Tibial artery (tissue), 4 donors: Measurements from ENCODE around the gene DLL1.
"Not testable (repeated sequence)": the region's sequence is repeated elsewhere in the genome, so short reads cannot be mapped to it uniquely, and the experiment has no call there.

Experiments
- DNase-seq, 2 donors: peaks; one replicate each; pipeline ENCODE4 v3.0.0-alpha.2; 2019
- H3K27ac ChIP-seq, 2 donors: fragments of 200-600 bp; sonication (generic) in 1 of 2; 1 replicate in 1 of 2; 2 replicates in 1 of 2; pipeline ENCODE4 v1.5.1; 2018 to 2019; ENCODE audit warnings: mild to moderate bottlenecking in 1 of 2
- H3K27me3 ChIP-seq, 2 donors: fragments of 200-600 bp; sonication (generic) in 1 of 2; one replicate each; pipeline versions ENCODE4 v1.5.1 to v1.6.0; 2016 to 2019
- H3K36me3 ChIP-seq, 3 donors: fragments of 200-600 bp; sonication (generic) in 2 of 3; one replicate each; pipeline ENCODE4 v1.5.1; 2016 to 2019; ENCODE audit warnings: mild to moderate bottlenecking in 2 of 3
- H3K4me1 ChIP-seq, 4 donors: fragments of 200-600 bp; sonication (generic) in 2 of 4; 1 replicate in 3 of 4; 2 replicates in 1 of 4; pipeline ENCODE4 v1.5.1; 2016 to 2019
- H3K4me3 ChIP-seq, 2 donors: fragments of 200-600 bp; sonication (generic) in 1 of 2; 1 replicate in 1 of 2; 2 replicates in 1 of 2; pipeline ENCODE4 v1.5.1; 2018 to 2019; ENCODE audit warnings: mild to moderate bottlenecking in 2 of 2
- H3K9me3 ChIP-seq, 3 donors: fragments of 200-600 bp; sonication (generic) in 1 of 3; one replicate each; pipeline ENCODE4 v1.5.1; 2016 to 2019
- CTCF ChIP-seq, 2 experiments: fragments of 200-600 bp in 1 of 2; fragments of 450-650 bp in 1 of 2; IDR thresholded peaks; one replicate each; pipeline ENCODE4 v1.5.1; 2017 to 2019; ENCODE audit warnings: antibody characterized with exemption in 2 of 2, mild to moderate bottlenecking in 1 of 2, moderate library complexity in 1 of 2
- intact Hi-C: fragments of 100-400 bp; cut with DNase I; formaldehyde crosslinking; loops from one replicate; pipeline ENCODE4 v1.15.0; 2023; ENCODE audit warnings: low total_unique reads

Gene DLL1

GRCh38 chr6:170269151-170269845, 21.6 kb downstream of the DLL1 start:
- Histone ChIP-seq H3K36me3 (no peaks in the 10 kb centered on the region), H3K4me3 (no peak overlapping the region), H3K4me1 (no peaks in the 10 kb centered on the region), H3K27me3 (no peaks in the 10 kb centered on the region), H3K9me3 (no peaks in the 10 kb centered on the region), H3K27ac (no peak overlapping the region)
- DNase-seq: no peak
- TF ChIP-seq CTCF (IDR thresholded peaks at IDR 0.05): no peak
- intact Hi-C loops: no loop called here

DNA sequence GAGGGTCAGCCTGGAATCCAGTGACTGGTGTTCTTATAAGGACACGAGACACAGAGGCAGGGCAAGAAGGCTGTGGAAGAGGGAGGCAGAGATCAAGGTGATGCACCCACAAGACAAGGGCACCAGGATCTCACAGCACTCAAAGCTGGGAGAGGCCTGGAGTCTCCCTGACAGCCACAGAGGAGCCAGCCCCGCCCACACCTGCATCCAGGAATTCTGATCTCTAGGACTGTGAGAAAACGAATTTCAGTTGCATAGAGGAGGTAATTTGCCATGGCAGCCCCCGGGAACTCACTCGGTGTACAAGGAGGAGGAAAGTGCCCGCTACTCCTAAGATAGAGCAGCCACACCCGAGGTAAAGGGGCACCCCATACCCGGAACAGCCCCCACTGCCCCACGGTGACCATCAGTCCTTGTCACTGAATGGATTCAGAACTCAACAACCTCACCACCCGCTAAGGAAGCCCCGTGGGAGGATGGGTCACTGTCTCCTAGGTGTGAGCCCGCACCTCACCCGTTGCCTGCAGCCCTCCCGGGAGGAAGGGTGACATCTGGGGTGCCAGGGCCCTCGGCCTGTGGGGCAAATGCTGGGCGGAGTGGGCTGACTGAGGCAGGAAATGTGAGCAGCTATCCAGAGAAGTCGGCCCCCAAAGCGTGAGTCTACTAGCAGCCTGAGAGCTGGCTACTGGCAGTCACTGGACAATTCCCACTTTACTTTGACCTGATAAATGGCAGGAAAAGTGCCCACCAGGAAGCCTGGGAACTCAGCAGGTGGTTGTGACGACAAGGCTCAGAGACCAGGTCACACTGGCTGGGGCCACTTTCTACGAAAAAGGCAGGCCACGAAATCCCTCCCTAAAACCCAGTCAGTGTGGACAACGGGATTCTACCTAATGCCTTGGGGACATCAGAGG, 22.4 kb downstream of the DLL1 start:
- no peak for TF ChIP-seq CTCF (IDR thresholded peaks at IDR 0.05)
- Histone ChIP-seq H3K4me3 (no peak overlapping the region), H3K36me3 (no peaks in the 10 kb centered on the region), H3K27ac (no peak overlapping the region), H3K27me3 (peaks cover 0 to 2% of the 10 kb centered on the region in 2 donors), H3K9me3 (no peaks in the 10 kb centered on the region), H3K4me1 (no peaks in the 10 kb centered on the region)
- DNase-seq: no peak
- intact Hi-C loops: no loop called here

- no peaks in the 10 kb centered on the region for H3K4me1 ChIP-seq
- H3K27me3 ChIP-seq: peaks cover 0 to 5% of the 10 kb centered on the region in 2 donors
- no peak for TF ChIP-seq CTCF (IDR thresholded peaks at IDR 0.05)
- H3K9me3 ChIP-seq: no peaks in the 10 kb centered on the region
- no peak overlapping the region for H3K4me3 ChIP-seq
- DNase-seq: no peak
- intact Hi-C loops: no loop called here
- no peak overlapping the region for H3K27ac ChIP-seq
- no peaks in the 10 kb centered on the region for H3K36me3 ChIP-seq
Observed at GRCh38 chr6:170267688-170268087, 23.2 kb downstream of the DLL1 start.

DNA sequence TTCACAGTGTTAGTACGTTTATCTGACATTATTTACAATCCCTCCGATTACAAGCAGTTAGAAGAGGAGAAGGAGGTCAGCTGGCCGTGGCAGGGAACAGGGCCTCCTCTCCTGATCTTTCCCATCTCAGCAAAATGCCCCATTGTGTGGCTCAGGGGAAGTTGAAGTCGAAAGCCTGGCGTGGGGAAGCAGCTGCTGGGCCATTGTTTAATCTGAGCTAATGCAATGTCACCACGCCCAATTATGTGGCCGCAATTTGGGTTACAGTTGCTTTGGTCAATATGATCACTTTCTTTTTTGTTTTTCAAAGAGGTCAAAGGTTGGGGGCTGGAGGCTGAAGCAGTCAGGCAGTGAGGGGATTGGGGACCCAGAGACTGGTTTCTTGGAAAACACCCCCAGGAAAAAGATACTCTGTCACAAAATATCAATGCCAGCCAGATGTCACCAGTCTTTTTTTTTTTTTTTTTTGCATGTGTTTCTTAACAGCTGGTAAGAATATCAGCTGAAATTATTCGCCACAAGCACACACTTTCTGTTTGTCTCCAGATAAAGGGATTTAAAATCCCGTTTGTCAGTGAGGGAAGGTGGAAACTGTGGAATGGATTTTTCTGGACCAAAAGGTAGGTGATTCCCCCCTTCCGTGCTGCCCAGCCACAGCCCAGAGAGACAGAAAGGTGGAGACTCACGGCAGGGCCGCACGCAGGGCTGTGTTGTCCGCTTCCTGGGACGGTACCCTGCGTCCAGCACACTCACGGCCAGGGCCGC, 24.6 kb downstream of the DLL1 start:
- DNase-seq: no peak
- no peaks in the 10 kb centered on the region for H3K36me3 ChIP-seq
- no peak overlapping the region for H3K27ac ChIP-seq
- intact Hi-C loops: no loop called here
- H3K27me3 ChIP-seq: peaks cover 0 to 18% of the 10 kb centered on the region in 2 donors
- no peak for TF ChIP-seq CTCF (IDR thresholded peaks at IDR 0.05)
- H3K4me3 ChIP-seq: no peak overlapping the region
- H3K4me1 ChIP-seq: no peaks in the 10 kb centered on the region
- no peaks in the 10 kb centered on the region for H3K9me3 ChIP-seq

GRCh38 chr6:170265655-170266054, 25.2 kb downstream of the DLL1 start:
- H3K27ac ChIP-seq: no peak overlapping the region
- no peaks in the 10 kb centered on the region for H3K9me3 ChIP-seq
- no peak for TF ChIP-seq CTCF (IDR thresholded peaks at IDR 0.05)
- no peak for DNase-seq
- no peak overlapping the region for H3K4me3 ChIP-seq
- H3K27me3 ChIP-seq: peaks cover 0 to 18% of the 10 kb centered on the region in 2 donors
- H3K4me1 ChIP-seq: no peaks in the 10 kb centered on the region
- no peaks in the 10 kb centered on the region for H3K36me3 ChIP-seq
- intact Hi-C loops: no loop called here

DNA sequence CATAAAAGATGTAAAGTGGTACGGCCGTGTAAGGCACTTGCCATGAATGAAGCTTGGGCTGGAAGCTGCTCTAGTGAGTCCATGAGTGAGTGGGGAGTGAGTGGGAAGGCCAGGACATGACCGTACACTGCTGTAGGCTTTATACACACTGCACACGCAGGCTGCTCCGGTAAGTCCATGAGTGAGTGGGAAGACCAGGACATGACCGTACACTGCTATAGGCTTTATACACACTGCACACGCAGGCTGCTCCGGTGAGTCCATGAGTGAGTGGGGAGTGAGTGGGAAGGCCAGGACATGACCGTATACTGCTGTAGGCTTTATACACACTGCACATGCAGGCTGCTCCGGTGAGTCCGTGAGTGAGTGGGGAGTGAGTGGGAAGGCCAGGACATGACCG, 26.2 kb downstream of the DLL1 start:
- H3K9me3 ChIP-seq, H3K36me3 ChIP-seq, H3K4me3 ChIP-seq, intact Hi-C loops, DNase-seq, H3K4me1 ChIP-seq, H3K27ac ChIP-seq: not testable (repeated sequence)
- H3K27me3 ChIP-seq: peaks cover 0 to 18% of the 10 kb centered on the region in 2 donors
